ACC112 (cell line): Measurements from ENCODE around the gene PHLPP1.
A peak's percentile ranks its signal among the peaks of the same experiment; 100 is the strongest.

ENCODE experiments used
- H2AFZ ChIP-seq: fragments of 200-600 bp; sonication (generic); one replicate; pipeline ENCODE4 v1.6.0; 2017; ENCODE audit warnings: antibody characterized with exemption, low read length; ENCODE audit not compliant: unreplicated experiment
- H3K27ac ChIP-seq: fragments of 200-600 bp; sonication (generic); 2 replicates; pipeline ENCODE4 v1.5.1; 2014; ENCODE audit warnings: low read depth, mild to moderate bottlenecking, antibody characterized with exemption, low read length, moderate library complexity
- H3K27me3 ChIP-seq: fragments of 200-600 bp; sonication (generic); 2 replicates; pipeline ENCODE4 v1.6.1; 2014; ENCODE audit warnings: mild to moderate bottlenecking, antibody characterized with exemption, low read length, moderate library complexity, mixed read lengths; ENCODE audit not compliant: insufficient read depth
- H3K36me3 ChIP-seq: fragments of 200-600 bp; sonication (generic); 2 replicates; pipeline ENCODE4 v1.6.1; 2016; ENCODE audit warnings: mild to moderate bottlenecking, antibody characterized with exemption, low read length, moderate library complexity, mixed read lengths; ENCODE audit not compliant: insufficient read depth
- H3K4me1 ChIP-seq: fragments of 200-600 bp; sonication (generic); one replicate; pipeline ENCODE4 v1.6.1; 2016; ENCODE audit warnings: low read length, mixed read lengths; ENCODE audit not compliant: insufficient read depth, unreplicated experiment, control insufficient read depth
- H3K4me3 ChIP-seq: fragments of 200-600 bp; sonication (generic); 2 replicates; pipeline ENCODE4 v1.5.1; 2014; ENCODE audit warnings: mild to moderate bottlenecking, low read depth, low read length
- H3K79me2 ChIP-seq: fragments of 200-600 bp; sonication (generic); one replicate; pipeline ENCODE4 v1.6.0; 2016; ENCODE audit warnings: low read length; ENCODE audit not compliant: control insufficient read depth, unreplicated experiment, insufficient read depth

The PHLPP1 gene

GRCh38 chr18:62715436-62715758, at the start of gene PHLPP1:
Gene PHLPP1, plus strand, starts transcription at chr18:62715541. Its CDS starts 143 bp downstream, at chr18:62715684.
- H3K4me3 ChIP-seq = peak within 1 kb of the TSS; percentile 84
- peak within 1 kb of the TSS; percentile 76 for H3K27ac ChIP-seq
- H3K27me3 ChIP-seq = no peaks in the 10 kb centered on the region
- H3K36me3 ChIP-seq = no peaks in the 10 kb centered on the region
- peak within 1 kb of the TSS; percentile 95 for H2AFZ ChIP-seq
- peaks cover 21% of the 10 kb centered on the region for H3K4me1 ChIP-seq
- H3K79me2 ChIP-seq = no peaks in the 10 kb centered on the region

GRCh38 chr18:62669225-62669624, 46.1 kb upstream of the PHLPP1 start:
- Histone ChIP-seq H3K27me3 (peaks cover 11% of the 10 kb centered on the region; the same call in 1 of the 2 replicates), H3K79me2 (no peaks in the 10 kb centered on the region), H3K36me3 (no peaks in the 10 kb centered on the region)

GRCh38 chr18:62670573-62670972, 44.8 kb upstream of the PHLPP1 start:
- peaks cover 11% of the 10 kb centered on the region; the same call in 1 of the 2 replicates for H3K27me3 ChIP-seq
- no peak overlapping the region for H2AFZ ChIP-seq
- H3K27ac ChIP-seq = no peak overlapping the region
- no peaks in the 10 kb centered on the region for H3K36me3 ChIP-seq
- no peak overlapping the region for H3K4me3 ChIP-seq
- no peaks in the 10 kb centered on the region for H3K4me1 ChIP-seq
- H3K79me2 ChIP-seq = no peaks in the 10 kb centered on the region

More at GRCh38 chr18:62669225-62669624, 46.1 kb upstream of the PHLPP1 start:
- no peak overlapping the region for H2AFZ ChIP-seq
- no peak overlapping the region for H3K4me3 ChIP-seq
- no peak overlapping the region for H3K27ac ChIP-seq
- H3K4me1 ChIP-seq = peaks cover 3% of the 10 kb centered on the region

GRCh38 chr18:62672600-62672999, 42.7 kb upstream of the PHLPP1 start:
- Histone ChIP-seq H2AFZ (no peak overlapping the region), H3K27me3 (peaks cover 17% of the 10 kb centered on the region), H3K27ac (no peak overlapping the region)

GRCh38 chr18:62678847-62679485, 36.4 kb upstream of the PHLPP1 start:
- Histone ChIP-seq H3K36me3 (no peaks in the 10 kb centered on the region), H3K4me1 (no peaks in the 10 kb centered on the region), H3K27ac (no peak overlapping the region), H3K27me3 (peaks cover 9% of the 10 kb centered on the region), H3K79me2 (no peaks in the 10 kb centered on the region), H2AFZ (no peak overlapping the region), H3K4me3 (no peak overlapping the region)

More at GRCh38 chr18:62672600-62672999, 42.7 kb upstream of the PHLPP1 start:
- Histone ChIP-seq H3K4me3 (no peak overlapping the region), H3K4me1 (no peaks in the 10 kb centered on the region), H3K36me3 (no peaks in the 10 kb centered on the region), H3K79me2 (no peaks in the 10 kb centered on the region)

- Histone ChIP-seq H3K27me3 (peaks cover 5% of the 10 kb centered on the region), H3K36me3 (no peaks in the 10 kb centered on the region), H3K79me2 (no peaks in the 10 kb centered on the region), H3K27ac (no peak overlapping the region), H3K4me3 (no peak overlapping the region), H2AFZ (no peak overlapping the region), H3K4me1 (no peaks in the 10 kb centered on the region)
Measured at GRCh38 chr18:62682371-62682770, 33.0 kb upstream of the PHLPP1 start.

- H3K36me3 ChIP-seq = no peaks in the 10 kb centered on the region
- no peak overlapping the region for H2AFZ ChIP-seq
- no peak overlapping the region for H3K27ac ChIP-seq
- H3K4me1 ChIP-seq = no peaks in the 10 kb centered on the region
- no peaks in the 10 kb centered on the region for H3K79me2 ChIP-seq
- H3K27me3 ChIP-seq = no peaks in the 10 kb centered on the region
- no peak overlapping the region for H3K4me3 ChIP-seq
Measured at GRCh38 chr18:62683935-62684334, 31.4 kb upstream of the PHLPP1 start.

- no peak overlapping the region for H2AFZ ChIP-seq
- H3K27me3 ChIP-seq = 0 out of 2 replicates have a peak, but pooled peaks cover 6% of the 10 kb centered on the region
- H3K79me2 ChIP-seq = no peaks in the 10 kb centered on the region
- no peak overlapping the region for H3K4me3 ChIP-seq
- H3K36me3 ChIP-seq = no peaks in the 10 kb centered on the region
- no peaks in the 10 kb centered on the region for H3K4me1 ChIP-seq
- no peak overlapping the region for H3K27ac ChIP-seq
Measured at GRCh38 chr18:62688743-62689317, 26.5 kb upstream of the PHLPP1 start.

GRCh38 chr18:62690236-62690815, 25.0 kb upstream of the PHLPP1 start:
- Histone ChIP-seq H2AFZ (no peak overlapping the region), H3K4me1 (no peaks in the 10 kb centered on the region), H3K4me3 (no peak overlapping the region), H3K27ac (no peak overlapping the region), H3K36me3 (no peaks in the 10 kb centered on the region), H3K27me3 (peaks cover 11% of the 10 kb centered on the region; the same call in 1 of the 2 replicates), H3K79me2 (no peaks in the 10 kb centered on the region)

GRCh38 chr18:62693659-62694058, 21.7 kb upstream of the PHLPP1 start:
- H3K79me2 ChIP-seq = no peaks in the 10 kb centered on the region
- no peak overlapping the region for H2AFZ ChIP-seq
- H3K36me3 ChIP-seq = no peaks in the 10 kb centered on the region
- peaks cover 18% of the 10 kb centered on the region for H3K27me3 ChIP-seq
- no peak overlapping the region for H3K4me3 ChIP-seq
- no peak overlapping the region for H3K27ac ChIP-seq
- no peaks in the 10 kb centered on the region for H3K4me1 ChIP-seq

- Histone ChIP-seq H3K4me1 (no peaks in the 10 kb centered on the region), H3K27ac (no peak overlapping the region), H3K27me3 (peaks cover 22% of the 10 kb centered on the region), H2AFZ (no peak overlapping the region), H3K4me3 (no peak overlapping the region), H3K36me3 (no peaks in the 10 kb centered on the region), H3K79me2 (no peaks in the 10 kb centered on the region)
Measured at GRCh38 chr18:62697636-62698035, 17.7 kb upstream of the PHLPP1 start.
